ENCODE measurements around the gene GPATCH2.

DNA sequence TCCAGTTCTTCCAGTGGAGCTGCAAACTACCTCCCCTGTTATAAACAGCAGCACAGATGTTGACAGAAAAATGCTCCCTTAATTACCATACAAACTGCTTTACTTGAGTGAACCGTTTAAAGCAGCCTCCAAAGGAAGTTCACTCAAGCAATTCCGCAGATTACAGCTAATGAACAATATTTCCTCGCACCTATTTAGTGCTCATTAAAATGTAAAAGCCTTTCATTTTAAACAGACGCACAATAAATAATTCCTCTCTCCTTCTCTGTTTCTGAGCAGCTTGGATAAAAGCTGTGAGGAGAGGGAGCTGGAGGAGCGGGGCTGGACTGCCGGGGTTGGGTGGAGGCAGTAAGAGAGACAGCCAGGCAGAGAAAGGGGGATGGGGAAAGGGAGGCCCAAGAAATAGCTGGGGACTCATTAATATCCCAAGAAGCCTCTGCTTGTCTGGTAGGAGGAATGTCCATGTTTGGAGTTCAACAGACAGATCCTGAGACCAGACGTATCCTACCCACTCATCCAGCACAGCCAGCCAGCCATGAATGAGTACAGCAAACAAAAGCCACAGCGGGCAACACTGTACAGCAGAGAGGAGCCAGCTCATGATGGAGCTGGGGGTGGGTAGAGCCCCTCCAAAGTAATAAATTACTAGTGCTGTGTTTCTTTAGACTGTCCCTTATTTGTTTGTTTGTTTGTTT lies 227.7 kb downstream of the GPATCH2 start:
- no peak for TF ChIP-seq CTCF (IDR thresholded peaks at IDR 0.05)
- no peak for TF ChIP-seq ZFX (IDR thresholded peaks at IDR 0.05; ENCODE audit: borderline replicate concordance)

Data from 22Rv1 (cell line).